HepG2 (cell line): ENCODE data around the gene ZNF618. TPM values are rescaled to one million over a fixed set of nuclear protein-coding genes. Genes with fewer than 3 reads are reported as not detected.

ENCODE experiments used
- ATAC-seq: fragments of 200-7000 bp; cut with Tn5 transposase; 3 replicates; pipeline ENCODE4 v1.9.1; 2020; ENCODE audit warnings: mild to moderate bottlenecking, moderate library complexity
- BruUV-seq: library from RNA; stranded (reverse); fragments of 400-500 nt; replicated peaks from 2 replicates; lab custom pipeline; 2021; lab: Mats Ljungman, UMichigan
- CTCF ChIA-PET: fragments of 300-600 bp; formaldehyde crosslinking; extraction: SDS; loops from one replicate; lab custom pipeline; 2021; ENCODE audit warnings: low total read pairs, inconsistent platforms, low intra/inter-chr PET ratio; lab: Yijun Ruan, JAX
- POLR2A ChIA-PET: fragments of 350-600 bp; sonication (Branson Sonifier 250); formaldehyde crosslinking; loops from one replicate; lab custom pipeline; 2020; ENCODE audit warnings: antibody characterized with exemption, inconsistent platforms; lab: Yijun Ruan, JAX
- DNase-seq: peaks from one replicate; pipeline ENCODE4 v3.0.0-alpha.2; 2015; ENCODE audit warnings: low spot score
- FAIRE-seq: peaks from 3 replicates; lab custom pipeline; 2011; peaks lifted over from hg19 to GRCh38; lab: Jason Lieb, UNC
- H2AFZ ChIP-seq: one replicate; pipeline ENCODE4 v1.6.1; 2011; ENCODE audit warnings: low read length, inconsistent platforms
- H3K27ac ChIP-seq: fragments of 300-600 bp; 3 replicates; pipeline ENCODE4 v1.8.0; 2011; ENCODE audit warnings: mixed run types, mild to moderate bottlenecking, mixed read lengths, low read length, inconsistent platforms; ENCODE audit not compliant: insufficient read depth; ENCODE audit errors: extremely low read length
- H3K27me3 ChIP-seq, 2 experiments: fragments of 200-600 bp in 1 of 2; 2 replicates in 1 of 2; 3 replicates in 1 of 2; pipeline versions ENCODE4 v1.6.0 to v1.8.0; 2011; ENCODE audit warnings: low read length in 2 of 2, mild to moderate bottlenecking in 2 of 2, moderate library complexity in 2 of 2, inconsistent platforms in 1 of 2; ENCODE audit not compliant: insufficient read depth in 2 of 2, control insufficient read depth in 1 of 2
- H3K36me3 ChIP-seq, 2 experiments: fragments of 200-600 bp in 1 of 2; replicated peaks in 1 of 2; 2 replicates in 1 of 2; 3 replicates in 1 of 2; pipeline versions ENCODE4 v1.5.1 to v1.8.0; 2011; ENCODE audit warnings: low read length in 2 of 2, inconsistent platforms in 1 of 2; ENCODE audit not compliant: insufficient read depth in 2 of 2, control insufficient read depth in 1 of 2
- H3K4me1 ChIP-seq: 2 replicates; pipeline ENCODE4 v1.5.1; 2012; ENCODE audit warnings: low read length, inconsistent platforms; ENCODE audit not compliant: insufficient read depth
- H3K4me2 ChIP-seq: 2 replicates; pipeline ENCODE4 v1.6.0; 2011; ENCODE audit warnings: low read depth, low read length, inconsistent platforms
- H3K4me3 ChIP-seq, 3 experiments: fragments of 200-600 bp in 1 of 3; sonication (generic), shearing (Covaris generic) in 1 of 3; replicated peaks in 1 of 3; 2 replicates each; pipeline ENCODE4 v1.5.1; 2011 to 2016; ENCODE audit warnings: low read length in 3 of 3, inconsistent platforms in 2 of 3, low read depth in 2 of 3, mild to moderate bottlenecking in 2 of 3, control low read depth in 1 of 3, mixed read lengths in 1 of 3; ENCODE audit not compliant: insufficient read depth in 1 of 3
- H3K79me2 ChIP-seq: one replicate; pipeline ENCODE4 v1.6.1; 2011; ENCODE audit warnings: low read length, inconsistent platforms; ENCODE audit not compliant: insufficient read depth
- H3K9ac ChIP-seq: 2 replicates; pipeline ENCODE4 v1.6.0; 2011; ENCODE audit warnings: mild to moderate bottlenecking, low read depth, low read length, inconsistent platforms; ENCODE audit not compliant: insufficient read depth
- H3K9me3 ChIP-seq: 2 replicates; pipeline ENCODE4 v1.5.1; 2012; ENCODE audit warnings: mild to moderate bottlenecking, low read length
- H4K20me1 ChIP-seq: 2 replicates; pipeline ENCODE4 v1.6.0; 2011; ENCODE audit warnings: inconsistent platforms, mild to moderate bottlenecking, low read length, moderate library complexity; ENCODE audit not compliant: insufficient read depth
- AHR ChIP-seq: IDR thresholded peaks from 2 replicates; pipeline ENCODE4 v1.6.1; 2018; ENCODE audit warnings: missing genetic modification reagents, missing compliant biosample characterization
- GABPB1 ChIP-seq: IDR thresholded peaks from 2 replicates; pipeline ENCODE4 v1.6.1; 2016; ENCODE audit warnings: mild to moderate bottlenecking, missing genetic modification reagents, moderate library complexity, missing compliant biosample characterization
- GFI1 ChIP-seq: sonication (generic); formaldehyde crosslinking; IDR thresholded peaks from 2 replicates; pipeline ENCODE4 v1.5.0; 2020; ENCODE audit warnings: missing genetic modification reagents, mild to moderate bottlenecking, borderline replicate concordance
- HNRNPUL1 ChIP-seq: fragments of 200-400 bp; formaldehyde crosslinking; IDR thresholded peaks from 2 replicates; pipeline ENCODE4 v1.6.1; 2017; ENCODE audit warnings: low read depth, mild to moderate bottlenecking, low read length, moderate library complexity
- MAZ ChIP-seq, 2 experiments: sonication (generic) in 1 of 2; formaldehyde crosslinking in 1 of 2; IDR thresholded peaks; 2 replicates each; pipeline versions ENCODE4 v1.5.0 to v1.6.1; 2012 to 2020; ENCODE audit warnings: low read depth in 2 of 2, mild to moderate bottlenecking in 2 of 2, borderline replicate concordance in 1 of 2, improper control_type of control experiment in 1 of 2, low read length in 1 of 2, missing genetic modification reagents in 1 of 2, moderate library complexity in 1 of 2
- MXI1 ChIP-seq: IDR thresholded peaks from 3 replicates; pipeline ENCODE4 v1.6.1; 2012; ENCODE audit warnings: low read depth, low read length, inconsistent platforms, borderline replicate concordance
- RFXAP ChIP-seq: sonication (generic); formaldehyde crosslinking; IDR thresholded peaks from 2 replicates; pipeline ENCODE4 v1.4.0; 2020; ENCODE audit warnings: missing genetic modification reagents, borderline replicate concordance
- SALL1 ChIP-seq: sonication (generic); formaldehyde crosslinking; IDR thresholded peaks from 2 replicates; pipeline ENCODE4 v1.8.0; 2022; ENCODE audit warnings: mild to moderate bottlenecking, missing genetic modification reagents
- ZBTB3 ChIP-seq: sonication (generic); formaldehyde crosslinking; IDR thresholded peaks from 2 replicates; pipeline ENCODE4 v1.4.0; 2020; ENCODE audit warnings: low read depth, mild to moderate bottlenecking, moderate library complexity, missing genetic modification reagents, borderline replicate concordance
- ZNF263 ChIP-seq: sonication (generic); formaldehyde crosslinking; IDR thresholded peaks from 2 replicates; pipeline ENCODE4 v1.4.0; 2020; ENCODE audit warnings: missing genetic modification reagents
- ZNF772 ChIP-seq: sonication (generic); formaldehyde crosslinking; IDR thresholded peaks from 2 replicates; pipeline ENCODE4 v1.5.0; 2020; ENCODE audit warnings: mild to moderate bottlenecking, missing genetic modification reagents
- ZNF83 ChIP-seq: sonication (generic); formaldehyde crosslinking; IDR thresholded peaks from 2 replicates; pipeline ENCODE4 v1.4.0; 2020; ENCODE audit warnings: missing genetic modification reagents, mild to moderate bottlenecking, borderline replicate concordance
- WGBS: methylation state at CpG from one replicate; pipeline ENCODE4 v1.1.6; 2017; ENCODE audit warnings: low lambda C conversion rate; 5-methylcytosine and 5-hydroxymethylcytosine counted together
- in situ Hi-C: cut with HindIII; loops from 2 replicates; pipeline ENCODE4 v1.10.0; 2017; ENCODE audit warnings: low pct_unique_long_range_greater_than_20kb; ENCODE audit not compliant: extremely low pct_ligation_motif_present
- intact Hi-C: fragments of 100-400 bp; cut with micrococcal nuclease; formaldehyde crosslinking; loops from one replicate; pipeline ENCODE4 v1.10.0; 2022; ENCODE audit not compliant: unreplicated experiment
- polyA plus RNA-seq, 8 experiments: library from polyadenylated mRNA; depleted of rRNA in 3 of 8; stranded (reverse) in 7 of 8; unstranded in 1 of 8; fragments of >200 nt; fragmentation: Illumina TruSeq in 4 of 8; extraction: Trizol in 4 of 8; gene quantifications; 2 replicates each; pipeline versions ENCODE4 v1.2.1 to v1.2.3, GENCODE V29; 2011 to 2016; ENCODE audit warnings: low read depth in 4 of 8, missing spikeins in 1 of 8, mixed read lengths in 1 of 8; ENCODE audit not compliant: insufficient read depth in 1 of 8
- total RNA-seq, 5 experiments: library from RNA; depleted of rRNA; stranded (reverse); fragments of >200 nt; fragmentation: Illumina TruSeq; extraction: Trizol; gene quantifications; 2 replicates each; pipeline ENCODE4 v1.2.3, GENCODE V29; 2016; ENCODE audit warnings: low read depth in 1 of 5
- TF ChIP-seq, protein P1 (sequence below): sonication (generic); formaldehyde crosslinking; IDR thresholded peaks from 2 replicates; pipeline ENCODE4 v1.9.0; 2021; ENCODE audit warnings: missing genetic modification reagents, mild to moderate bottlenecking, borderline replicate concordance
- TF ChIP-seq, protein P2 (sequence below): sonication (generic); formaldehyde crosslinking; IDR thresholded peaks from 2 replicates; pipeline ENCODE4 v1.4.0; 2020; ENCODE audit warnings: low read depth, mild to moderate bottlenecking, missing genetic modification reagents

The ZNF618 gene
- total and polyA plus RNA-seq, 2 of the 13 experiments (the other 11 are each of a cell fraction or from before 2014, with no cell fraction given): 0.07 TPM

DNA sequence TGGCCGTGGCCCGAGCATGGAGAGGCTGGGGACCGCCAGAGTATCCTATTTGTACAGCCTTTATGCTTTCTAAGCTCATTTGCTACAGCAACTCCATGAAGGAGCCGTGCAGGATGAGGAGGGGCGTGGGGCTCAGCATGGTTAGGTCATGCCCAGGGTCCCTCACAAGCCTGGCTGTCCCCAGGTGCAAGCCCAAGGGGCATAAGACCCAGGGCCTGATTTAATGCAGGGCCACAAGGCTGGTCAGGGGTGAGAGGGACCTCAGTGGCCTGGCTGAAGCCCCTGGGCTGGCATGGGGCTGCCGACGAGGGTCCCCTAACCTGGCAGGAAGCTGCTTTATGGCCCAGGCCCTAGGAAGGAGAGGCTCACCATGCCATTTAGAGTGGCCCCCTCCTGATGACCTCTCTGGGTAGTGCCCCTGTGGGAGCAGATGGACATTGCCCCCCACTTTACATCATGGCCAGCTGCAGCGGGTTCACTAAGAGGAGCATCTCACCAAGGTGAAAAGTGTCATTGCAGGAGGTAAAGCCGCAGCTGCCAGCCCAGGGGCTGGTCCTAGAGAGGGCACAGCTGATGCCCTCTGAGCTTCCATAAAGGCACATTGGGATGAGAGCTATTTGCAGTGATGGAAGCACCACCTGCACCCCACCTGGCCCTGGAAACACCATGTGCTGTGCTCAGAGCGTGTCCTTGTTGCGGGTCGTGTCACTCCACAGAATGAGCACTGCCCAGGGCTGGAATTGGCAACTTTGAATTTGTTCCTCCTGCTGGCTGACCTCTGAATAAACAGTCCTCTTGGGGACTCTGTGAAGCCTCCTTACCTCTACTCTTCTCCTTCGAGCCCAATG lies 58.9 kb downstream of the ZNF618 start (continued):
- TF ChIP-seq GABPB1 (CRISPR knock-in tag): no peak
- TF ChIP-seq, protein P1, sequence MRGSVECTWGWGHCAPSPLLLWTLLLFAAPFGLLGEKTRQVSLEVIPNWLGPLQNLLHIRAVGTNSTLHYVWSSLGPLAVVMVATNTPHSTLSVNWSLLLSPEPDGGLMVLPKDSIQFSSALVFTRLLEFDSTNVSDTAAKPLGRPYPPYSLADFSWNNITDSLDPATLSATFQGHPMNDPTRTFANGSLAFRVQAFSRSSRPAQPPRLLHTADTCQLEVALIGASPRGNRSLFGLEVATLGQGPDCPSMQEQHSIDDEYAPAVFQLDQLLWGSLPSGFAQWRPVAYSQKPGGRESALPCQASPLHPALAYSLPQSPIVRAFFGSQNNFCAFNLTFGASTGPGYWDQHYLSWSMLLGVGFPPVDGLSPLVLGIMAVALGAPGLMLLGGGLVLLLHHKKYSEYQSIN: no peak
- TF ChIP-seq ZNF263: no peak
- TF ChIP-seq SALL1 (CRISPR knock-in tag): no peak

DNA sequence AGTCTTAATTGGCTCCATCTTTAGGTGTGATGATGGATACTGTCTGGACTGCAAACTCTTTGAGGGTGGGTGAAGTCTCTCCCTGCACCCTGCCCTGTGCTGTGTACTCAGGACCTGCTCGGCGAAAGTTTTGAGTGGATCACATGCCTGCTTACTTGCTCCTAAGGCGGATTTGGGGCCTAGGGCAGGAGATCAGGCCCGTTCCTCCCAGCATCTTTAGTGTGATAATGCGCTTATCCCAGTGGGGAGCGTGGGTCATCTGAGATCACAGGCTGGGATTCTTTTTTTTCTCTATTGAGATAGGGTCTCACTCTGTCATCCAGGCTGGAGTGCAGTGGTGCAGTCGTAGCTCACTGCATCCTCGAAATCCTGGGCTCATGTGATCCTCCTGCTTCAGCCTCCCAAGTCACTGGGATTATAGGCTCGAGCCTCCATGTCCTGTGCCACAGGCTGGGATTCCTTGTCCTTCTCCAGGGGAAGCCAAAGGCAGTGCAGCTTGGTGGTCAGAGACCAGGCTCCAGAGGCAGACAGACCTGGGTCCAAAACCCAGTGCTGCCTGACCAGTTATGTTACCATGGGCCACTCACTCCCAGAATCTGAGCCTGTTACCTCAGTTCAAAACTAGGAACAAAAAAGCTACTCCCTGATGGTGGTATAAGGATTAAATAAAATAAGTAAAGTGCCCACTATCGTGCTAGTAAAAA lies 59.7 kb downstream of the ZNF618 start:
- no peaks in the 10 kb centered on the region for H3K9me3 ChIP-seq
- TF ChIP-seq AHR (CRISPR knock-in tag) (no peak), MAZ (IDR thresholded peaks at IDR 0.05; ENCODE audit: borderline replicate concordance, low read depth, low read length) (no peak), MAZ (CRISPR knock-in tag; IDR thresholded peaks at IDR 0.05; ENCODE audit: low read depth) (no peak), ZNF772 (CRISPR knock-in tag) (no peak), ZBTB3 (CRISPR knock-in tag) (no peak), GFI1 (no peak), RFXAP (CRISPR knock-in tag) (no peak), MXI1 (no peak), HNRNPUL1 (no peak), ZNF83 (no peak)
- TF ChIP-seq, protein P2, sequence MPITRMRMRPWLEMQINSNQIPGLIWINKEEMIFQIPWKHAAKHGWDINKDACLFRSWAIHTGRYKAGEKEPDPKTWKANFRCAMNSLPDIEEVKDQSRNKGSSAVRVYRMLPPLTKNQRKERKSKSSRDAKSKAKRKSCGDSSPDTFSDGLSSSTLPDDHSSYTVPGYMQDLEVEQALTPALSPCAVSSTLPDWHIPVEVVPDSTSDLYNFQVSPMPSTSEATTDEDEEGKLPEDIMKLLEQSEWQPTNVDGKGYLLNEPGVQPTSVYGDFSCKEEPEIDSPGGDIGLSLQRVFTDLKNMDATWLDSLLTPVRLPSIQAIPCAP (CRISPR knock-in tag): no peak
- no peaks in the 10 kb centered on the region for H4K20me1 ChIP-seq
- FAIRE-seq (no peak), DNase-seq (no peak), ATAC-seq (no peak)
- no peaks in the 10 kb centered on the region for H3K4me1 ChIP-seq
- no peak overlapping the region for H3K4me3 ChIP-seq
- 27% methylated on average over 5 of the region's 10 CpGs for WGBS
- intact Hi-C loops (no loop called here), in situ Hi-C loops (no loop called here)
- H3K9ac ChIP-seq: no peak overlapping the region
- POLR2A ChIA-PET: no interaction called here
- H3K4me2 ChIP-seq: no peak overlapping the region
- no peaks in the 10 kb centered on the region for H3K79me2 ChIP-seq
- CTCF ChIA-PET: no interaction called here
- no peak overlapping the region for H2AFZ ChIP-seq
- H3K27me3 ChIP-seq: peaks cover 2 to 9% of the 10 kb centered on the region in 2 experiments; a peak in 3 of 5 replicates
- no peaks in the 10 kb centered on the region for H3K36me3 ChIP-seq
- no peak overlapping the region for H3K27ac ChIP-seq
- no TSS peak for BruUV-seq
